IMR-90 (cell line): ENCODE measurements around the gene RPS15. TPM values are rescaled to one million over a fixed set of nuclear protein-coding genes. Genes with fewer than 3 reads are reported as not detected.
A peak's percentile ranks its signal among the peaks of the same experiment; 100 is the strongest.

ENCODE experiments used
- ATAC-seq: fragments of 200-7000 bp; cut with Tn5 transposase; 2 replicates; pipeline ENCODE4 v1.9.1; 2020; ENCODE audit warnings: low read depth, mild to moderate bottlenecking, moderate library complexity
- BruUV-seq: library from RNA; stranded (reverse); fragments of 400-500 nt; replicated peaks from 2 replicates; lab custom pipeline; 2021; lab: Mats Ljungman, UMichigan
- CTCF ChIA-PET: fragments of 300-600 bp; formaldehyde crosslinking; extraction: SDS; loops from one replicate; lab custom pipeline; 2021; ENCODE audit warnings: antibody characterized with exemption; lab: Yijun Ruan, JAX
- POLR2A ChIA-PET: fragments of 300-600 bp; sonication (Branson Sonifier 250); formaldehyde crosslinking; loops from one replicate; lab custom pipeline; 2022; ENCODE audit warnings: antibody characterized with exemption; ENCODE audit not compliant: unreplicated experiment; lab: Charles Lee
- DNase-seq: peaks from one replicate; pipeline ENCODE4 v3.0.0; 2013
- H2AFZ ChIP-seq: replicated peaks from 2 replicates; pipeline ENCODE3; 2013; ENCODE audit warnings: low read length, mild to moderate bottlenecking; ENCODE audit not compliant: poor library complexity
- H2AK5ac ChIP-seq: 2 replicates; pipeline ENCODE4 v1.6.1; 2013; ENCODE audit warnings: low read depth, low read length, inconsistent platforms
- H2AK9ac ChIP-seq: replicated peaks from 2 replicates; pipeline ENCODE3; 2013; ENCODE audit warnings: mild to moderate bottlenecking, low read depth, low read length, moderate library complexity; ENCODE audit not compliant: poor library complexity
- H2BK120ac ChIP-seq: 2 replicates; pipeline ENCODE4 v1.6.1; 2013; ENCODE audit warnings: low read depth, low read length, inconsistent platforms
- H2BK15ac ChIP-seq: 3 replicates; pipeline ENCODE4 v1.6.1; 2013; ENCODE audit warnings: low read depth, low read length, inconsistent platforms
- H2BK20ac ChIP-seq: 2 replicates; pipeline ENCODE4 v1.6.1; 2013; ENCODE audit warnings: low read depth, mild to moderate bottlenecking, inconsistent platforms, low read length, moderate library complexity
- H2BK5ac ChIP-seq: 2 replicates; pipeline ENCODE4 v1.6.1; 2013; ENCODE audit warnings: mild to moderate bottlenecking, low read depth, low read length, inconsistent platforms; ENCODE audit not compliant: poor library complexity, severe bottlenecking
- H3K14ac ChIP-seq: replicated peaks from 2 replicates; pipeline ENCODE4 v1.6.1; 2013; ENCODE audit warnings: low read depth, low read length, inconsistent platforms
- H3K18ac ChIP-seq: 2 replicates; pipeline ENCODE4 v1.6.1; 2013; ENCODE audit warnings: low read depth, low read length, control low read depth
- H3K23ac ChIP-seq: 2 replicates; pipeline ENCODE4 v1.6.1; 2013; ENCODE audit warnings: low read depth, low read length, inconsistent platforms
- H3K27ac ChIP-seq: 2 replicates; pipeline ENCODE4 v1.5.1; 2013; ENCODE audit warnings: mild to moderate bottlenecking, control low read depth, low read length; ENCODE audit not compliant: insufficient read depth
- H3K27me3 ChIP-seq: 2 replicates; pipeline ENCODE4 v1.6.1; 2013; ENCODE audit warnings: low read length; ENCODE audit not compliant: control insufficient read depth, insufficient read depth
- H3K36me3 ChIP-seq: 2 replicates; pipeline ENCODE4 v1.6.1; 2013; ENCODE audit warnings: low read length, mixed read lengths; ENCODE audit not compliant: control insufficient read depth, insufficient read depth
- H3K4ac ChIP-seq: 2 replicates; pipeline ENCODE4 v1.6.1; 2013; ENCODE audit warnings: low read depth, low read length, inconsistent platforms
- H3K4me1 ChIP-seq: 2 replicates; pipeline ENCODE4 v1.6.1; 2013; ENCODE audit warnings: low read length, mixed read lengths; ENCODE audit not compliant: control insufficient read depth, insufficient read depth
- H3K4me2 ChIP-seq: 2 replicates; pipeline ENCODE4 v1.6.1; 2013; ENCODE audit warnings: low read depth, mild to moderate bottlenecking, control low read depth, low read length, moderate library complexity
- H3K4me3 ChIP-seq: 2 replicates; pipeline ENCODE4 v1.5.1; 2013; ENCODE audit warnings: low read depth, mild to moderate bottlenecking, control low read depth, low read length, moderate library complexity; ENCODE audit not compliant: insufficient read depth
- H3K56ac ChIP-seq: 2 replicates; pipeline ENCODE4 v1.6.1; 2013; ENCODE audit warnings: low read length, inconsistent platforms; ENCODE audit not compliant: insufficient read depth; ENCODE audit errors: extremely low read depth
- H3K79me1 ChIP-seq, 2 experiments: 2 replicates each; pipeline ENCODE4 v1.6.1; 2013; ENCODE audit warnings: low read length in 2 of 2, inconsistent platforms in 1 of 2, low read depth in 1 of 2
- H3K9ac ChIP-seq: 2 replicates; pipeline ENCODE4 v1.6.1; 2013; ENCODE audit warnings: low read depth, low read length, control low read depth
- H3K9me1 ChIP-seq: 2 replicates; pipeline ENCODE4 v1.6.1; 2013; ENCODE audit warnings: low read length, inconsistent platforms; ENCODE audit not compliant: insufficient read depth
- H3K9me3 ChIP-seq: 2 replicates; pipeline ENCODE4 v1.6.1; 2013; ENCODE audit warnings: low read length; ENCODE audit not compliant: control insufficient read depth, insufficient read depth
- H4K20me1 ChIP-seq: 2 replicates; pipeline ENCODE4 v1.6.1; 2013; ENCODE audit warnings: low read length, inconsistent platforms; ENCODE audit not compliant: insufficient read depth
- H4K5ac ChIP-seq: 2 replicates; pipeline ENCODE4 v1.6.1; 2013; ENCODE audit warnings: mild to moderate bottlenecking, low read depth, low read length, control low read depth
- H4K8ac ChIP-seq, 2 experiments: 2 replicates each; pipeline ENCODE4 v1.6.1; 2013; ENCODE audit warnings: low read depth in 2 of 2, low read length in 2 of 2, control low read depth in 1 of 2, inconsistent platforms in 1 of 2
- H4K91ac ChIP-seq: 2 replicates; pipeline ENCODE4 v1.6.1; 2013; ENCODE audit warnings: low read depth, low read length, inconsistent platforms; ENCODE audit not compliant: insufficient read depth
- CEBPB ChIP-seq: IDR thresholded peaks from 2 replicates; pipeline ENCODE4 v1.6.1; 2012; ENCODE audit warnings: low read depth, low read length, improper control_type of control experiment
- CTCF ChIP-seq: conservative IDR thresholded peaks from 2 replicates; pipeline ENCODE4 v1.5.1; 2012; ENCODE audit warnings: mild to moderate bottlenecking, low read depth, low read length, improper control_type of control experiment
- WGBS, 2 experiments: methylation state at CpG; one replicate each; pipeline versions ENCODE4 v1.1.5 to v1.1.7; 2013; ENCODE audit warnings: missing lambda C conversion rate in 2 of 2; ENCODE audit not compliant: insufficient read length in 1 of 2; ENCODE audit errors: extremely low coverage in 2 of 2; 5-methylcytosine and 5-hydroxymethylcytosine counted together
- dilution Hi-C: fragments of 300-500 bp; cut with HindIII; formaldehyde crosslinking; loops from one replicate; pipeline ENCODE4 v1.14.3; 2018; ENCODE audit warnings: low sequenced_read_pairs; ENCODE audit not compliant: unreplicated experiment
- in situ Hi-C: fragments of 300-500 bp; cut with MboI; formaldehyde crosslinking; loops from 3 replicates; pipeline ENCODE4 v1.14.3; 2019; ENCODE audit warnings: low sequenced_read_pairs, inconsistent platforms, mixed read lengths
- intact Hi-C: fragments of 100-400 bp; cut with micrococcal nuclease; formaldehyde crosslinking; loops from 2 replicates; pipeline ENCODE4 v1.10.0; 2022
- polyA plus RNA-seq, 3 experiments: library from polyadenylated mRNA; depleted of rRNA; stranded (reverse); fragments of >200 nt; gene quantifications; 2 replicates each; pipeline ENCODE4 v1.2.3, GENCODE V29; 2012; ENCODE audit warnings: low replicate concordance in 1 of 3
- total RNA-seq: library from RNA; depleted of rRNA; stranded (reverse); fragments of >200 nt; gene quantifications from 2 replicates; pipeline ENCODE4 v1.2.3, GENCODE V29; 2012

The RPS15 gene
- total and polyA plus RNA-seq, 2 of the 4 experiments (the other 2 are of a cell fraction) = 1,179 to 1,855 TPM

DNA sequence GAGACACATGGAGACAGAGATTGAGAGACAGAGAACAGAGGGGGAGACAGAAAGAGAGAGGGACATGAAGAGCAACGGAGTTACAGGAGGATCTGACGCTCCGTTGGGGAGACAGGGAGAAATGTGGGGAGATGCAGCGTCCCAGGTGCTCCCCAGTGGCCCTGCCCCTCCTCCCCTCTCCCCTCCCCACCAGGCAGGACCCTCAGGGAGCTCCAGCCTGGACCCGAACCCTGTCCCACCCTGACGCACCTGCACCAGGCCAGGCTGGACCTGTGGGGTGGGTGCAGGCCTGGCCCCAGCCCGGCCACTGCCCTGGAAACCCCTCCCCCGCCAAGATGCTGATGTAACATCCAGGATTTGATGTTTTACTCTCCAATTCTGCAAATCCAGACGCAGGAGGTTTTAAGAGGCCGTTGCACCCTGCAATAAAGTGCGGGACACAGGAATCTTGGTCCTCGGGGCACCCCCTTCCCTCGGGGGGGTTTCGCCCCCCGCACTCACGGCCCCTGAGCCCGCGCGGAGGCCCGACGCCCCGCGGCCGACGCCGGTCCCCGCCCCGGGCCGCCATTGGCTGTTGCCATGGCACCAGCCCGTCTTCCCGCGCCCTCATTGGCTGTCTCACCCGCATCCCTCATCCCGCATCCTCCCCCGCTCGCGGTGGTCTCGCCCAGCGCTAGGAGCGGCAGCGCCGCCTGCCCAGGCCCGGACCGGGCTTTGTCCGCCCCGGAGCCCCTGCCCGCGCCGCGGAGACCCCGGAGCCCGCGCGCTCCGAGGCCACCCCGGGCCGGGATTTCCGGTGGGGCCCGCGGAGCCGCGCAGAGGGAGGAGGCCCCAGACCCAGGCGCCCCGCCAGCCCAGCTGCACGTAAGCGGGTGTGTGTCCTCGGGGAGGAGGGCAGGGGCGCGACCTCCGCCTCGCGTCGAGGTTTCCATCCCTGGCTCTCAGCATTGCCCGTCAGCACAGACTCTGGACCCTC, 11.6 kb downstream of the RPS15 start, which contains the start of gene APC2:
Gene APC2 (plus strand): TSS at position 655 of the 976 bp plus-strand sequence. CDS start 2,881 bp downstream, outside the sequence.
- no peak within 1 kb of the TSS for H2BK20ac ChIP-seq
- no peak within 1 kb of the TSS for H2BK5ac ChIP-seq
- no peaks in the 10 kb centered on the region for H3K9me1 ChIP-seq
- H3K4me2 ChIP-seq = peak within 1 kb of the TSS; percentile 52
- peak; percentile 44 for DNase-seq
- H2BK15ac ChIP-seq = no peak within 1 kb of the TSS
- peak within 1 kb of the TSS; percentile 86 for H2AFZ ChIP-seq
- no peak within 1 kb of the TSS for H2BK120ac ChIP-seq
- H4K20me1 ChIP-seq = peaks cover 45% of the 10 kb centered on the region
- in situ Hi-C loops = no loop called here
- H3K56ac ChIP-seq = no peak within 1 kb of the TSS
- H3K4me1 ChIP-seq = peaks cover 5% of the 10 kb centered on the region; the same call in 1 of the 2 replicates
- 0 out of 4 replicates have a peak, but pooled peaks cover 0 to 3% of the 10 kb centered on the region in 2 experiments for H3K79me1 ChIP-seq
- no peak within 1 kb of the TSS for H3K27ac ChIP-seq
- no TSS peak for BruUV-seq
- H3K4me3 ChIP-seq = 0 out of 2 replicates have a peak within 1 kb of the TSS, but pooled peaks have one; percentile 15
- WGBS, 2 experiments = 4% methylated on average over 9 of the region's 74 CpGs; no CpG with 5 or more reads in 1 of the 2 experiments
- H4K8ac ChIP-seq = peak within 1 kb of the TSS in 1 of 2 experiments; percentile 15; a peak in 1 of 4 replicates
- no peaks in the 10 kb centered on the region for H3K36me3 ChIP-seq
- H2AK5ac ChIP-seq = no peak within 1 kb of the TSS
- no peaks in the 10 kb centered on the region for H3K9me3 ChIP-seq
- H3K14ac ChIP-seq = no peak within 1 kb of the TSS
- ChIA-PET CTCF (no interaction called here), POLR2A (no interaction called here)
- TF ChIP-seq CTCF (no peak), CEBPB (0 out of 2 replicates have a peak, but pooled peaks have one; percentile 23)
- peak; percentile 61 for ATAC-seq
- no peak within 1 kb of the TSS for H4K5ac ChIP-seq
- H3K9ac ChIP-seq = no peak within 1 kb of the TSS
- no peak within 1 kb of the TSS for H3K23ac ChIP-seq
- no peak within 1 kb of the TSS for H3K18ac ChIP-seq
- peak within 1 kb of the TSS; percentile 44 for H2AK9ac ChIP-seq
- intact Hi-C loops = no loop called here
- H3K4ac ChIP-seq = no peak within 1 kb of the TSS; the same call in 1 of the 2 replicates
- peaks cover 70% of the 10 kb centered on the region for H3K27me3 ChIP-seq
- H4K91ac ChIP-seq = no peak within 1 kb of the TSS
- dilution Hi-C loops = no loop called here
